NCI-H146 treated with DMSO at 0.1 percent for 48 hours (cell line): Measurements from ENCODE around the gene RBBP8.

Source experiments
- DNase-seq: peaks from one replicate; lab custom pipeline; 2025; ENCODE audit not compliant: unreplicated experiment; lab: John Stamatoyannopoulos, UW

RBBP8 gene

GRCh38 chr18:22988208-22988607 lies 55.1 kb downstream of the RBBP8 start:
- DNase-seq, result no peak

- no peak for DNase-seq
Measured at GRCh38 chr18:22998344-22998743, 65.2 kb downstream of the RBBP8 start.

GRCh38 chr18:22999212-22999611 lies 66.1 kb downstream of the RBBP8 start:
- DNase-seq, result no peak

GRCh38 chr18:22999647-23000046 lies 66.5 kb downstream of the RBBP8 start:
- no peak for DNase-seq

- no peak for DNase-seq
Measured at GRCh38 chr18:23003289-23003688, 70.2 kb downstream of the RBBP8 start.

- DNase-seq, result no peak
Measured at GRCh38 chr18:23012249-23012648, 79.1 kb downstream of the RBBP8 start.

- DNase-seq, result no peak
Measured at GRCh38 chr18:23020555-23021294, 87.6 kb downstream of the RBBP8 start.

GRCh38 chr18:23021623-23022022 lies 88.5 kb downstream of the RBBP8 start:
- no peak for DNase-seq

- no peak for DNase-seq
Measured at GRCh38 chr18:23032030-23032582, 99.0 kb downstream of the RBBP8 start.

- no peak for DNase-seq
Measured at GRCh38 chr18:23033056-23033455, 99.9 kb downstream of the RBBP8 start.

- DNase-seq, result no peak
Measured at GRCh38 chr18:23036660-23037201, 103.6 kb downstream of the RBBP8 start.

GRCh38 chr18:23037646-23038045 lies 104.5 kb downstream of the RBBP8 start:
- no peak for DNase-seq

GRCh38 chr18:23038712-23039111 lies 105.6 kb downstream of the RBBP8 start:
- no peak for DNase-seq

- no peak for DNase-seq
Measured at GRCh38 chr18:23042133-23042532, 109.0 kb downstream of the RBBP8 start.

GRCh38 chr18:23043803-23044376 lies 110.8 kb downstream of the RBBP8 start:
- no peak for DNase-seq

GRCh38 chr18:23049698-23050373 lies 116.7 kb downstream of the RBBP8 start:
- DNase-seq, result no peak

GRCh38 chr18:23053776-23054457 lies 120.8 kb downstream of the RBBP8 start:
- peak; percentile 71 for DNase-seq

- DNase-seq, result no peak
Measured at GRCh38 chr18:23054553-23054952, 121.4 kb downstream of the RBBP8 start.

GRCh38 chr18:23056315-23056714 lies 123.2 kb downstream of the RBBP8 start:
- no peak for DNase-seq

GRCh38 chr18:23057096-23057495 lies 124.0 kb downstream of the RBBP8 start:
- no peak for DNase-seq

- no peak for DNase-seq
Measured at GRCh38 chr18:23058746-23059415, 125.8 kb downstream of the RBBP8 start.
